ENCODE results near the gene APOA1. TPM values are rescaled to one million over a fixed set of nuclear protein-coding genes. Genes with fewer than 3 reads are reported as not detected.
"Not testable (repeated sequence)": the region's sequence is repeated elsewhere in the genome, so short reads cannot be mapped to it uniquely, and the experiment has no call there.

Gene APOA1
- total RNA-seq, 1 donor from 2014 or later = 0.96 TPM

- Mint-ChIP-seq H3K4me3 (no peak overlapping the region), H3K36me3 (ENCODE audit: low read depth) (peaks cover 8% of the 10 kb centered on the region), H3K27me3 (ENCODE audit: low read depth) (no peaks in the 10 kb centered on the region), H3K9me3 (no peaks in the 10 kb centered on the region), H3K27ac (ENCODE audit: unreplicated experiment) (no peak overlapping the region), H3K4me1 (peaks cover 27% of the 10 kb centered on the region)
- TF ChIP-seq CTCF (conservative IDR thresholded peaks at IDR 0.05) = no peak
- DNase-seq (ENCODE audit: low read depth, low spot score) = no peak
Measured at GRCh38 chr11:116840224-116840745, 2.9 kb upstream of the APOA1 start.

GRCh38 chr11:116838321-116839084 is 1.1 kb upstream of the APOA1 start:
- H3K9me3 Mint-ChIP-seq = no peaks in the 10 kb centered on the region
- peaks cover 4% of the 10 kb centered on the region for H3K36me3 Mint-ChIP-seq (ENCODE audit: low read depth)
- H3K27ac Mint-ChIP-seq (ENCODE audit: unreplicated experiment) = no peak overlapping the region
- H3K4me1 Mint-ChIP-seq = peaks cover 32% of the 10 kb centered on the region
- H3K4me3 Mint-ChIP-seq = no peak overlapping the region
- no peak for TF ChIP-seq CTCF (conservative IDR thresholded peaks at IDR 0.05)
- DNase-seq (ENCODE audit: low read depth, low spot score) = no peak
- no peaks in the 10 kb centered on the region for H3K27me3 Mint-ChIP-seq (ENCODE audit: low read depth)

- peaks cover 32% of the 10 kb centered on the region for H3K4me1 Mint-ChIP-seq
Measured at GRCh38 chr11:116836632-116836991, 810 bp downstream of the APOA1 start.

GRCh38 chr11:116835791-116836631 is 1.4 kb downstream of the APOA1 start:
- DNase-seq (ENCODE audit: low read depth, low spot score) = peak; percentile 74
- Mint-ChIP-seq H3K4me3 (peak overlapping the region; percentile 75), H3K9me3 (no peaks in the 10 kb centered on the region), H3K36me3 (ENCODE audit: low read depth) (no peaks in the 10 kb centered on the region), H3K27ac (ENCODE audit: unreplicated experiment) (peak overlapping the region; percentile 57), H3K4me1 (peaks cover 32% of the 10 kb centered on the region), H3K27me3 (ENCODE audit: low read depth) (no peaks in the 10 kb centered on the region)
- TF ChIP-seq CTCF (conservative IDR thresholded peaks at IDR 0.05) = peak; percentile 68

More at GRCh38 chr11:116836632-116836991, 810 bp downstream of the APOA1 start:
- DNase-seq (ENCODE audit: low read depth, low spot score) = no peak
- no peak overlapping the region for H3K27ac Mint-ChIP-seq (ENCODE audit: unreplicated experiment)
- TF ChIP-seq CTCF (conservative IDR thresholded peaks at IDR 0.05) = no peak
- H3K4me3 Mint-ChIP-seq = no peak overlapping the region
- no peaks in the 10 kb centered on the region for H3K9me3 Mint-ChIP-seq
- no peaks in the 10 kb centered on the region for H3K27me3 Mint-ChIP-seq (ENCODE audit: low read depth)
- no peaks in the 10 kb centered on the region for H3K36me3 Mint-ChIP-seq (ENCODE audit: low read depth)

GRCh38 chr11:116835042-116835772 is 2.2 kb downstream of the APOA1 start:
- no peak for TF ChIP-seq CTCF (conservative IDR thresholded peaks at IDR 0.05)
- no peaks in the 10 kb centered on the region for H3K9me3 Mint-ChIP-seq
- DNase-seq (ENCODE audit: low read depth, low spot score) = no peak
- H3K27me3 Mint-ChIP-seq (ENCODE audit: low read depth) = no peaks in the 10 kb centered on the region
- peaks cover 32% of the 10 kb centered on the region for H3K4me1 Mint-ChIP-seq
- H3K4me3 Mint-ChIP-seq = peak overlapping the region; percentile 75
- H3K27ac Mint-ChIP-seq (ENCODE audit: unreplicated experiment) = no peak overlapping the region
- H3K36me3 Mint-ChIP-seq (ENCODE audit: low read depth) = no peaks in the 10 kb centered on the region

GRCh38 chr11:116834535-116835041 is 2.8 kb downstream of the APOA1 start:
- H3K27ac Mint-ChIP-seq (ENCODE audit: unreplicated experiment) = peak overlapping the region; percentile 91
- H3K27me3 Mint-ChIP-seq (ENCODE audit: low read depth); DNase-seq (ENCODE audit: low read depth, low spot score); H3K9me3 Mint-ChIP-seq; H3K4me3 Mint-ChIP-seq; H3K36me3 Mint-ChIP-seq (ENCODE audit: low read depth): not testable (repeated sequence)
- peaks cover 32% of the 10 kb centered on the region for H3K4me1 Mint-ChIP-seq
